22Rv1 (cell line): Measurements from ENCODE around the gene H6PD.

Source experiments
- H3K27ac ChIP-seq: fragments of 450-650 bp; 2 replicates; pipeline ENCODE4 v1.5.1; 2017
- CTCF ChIP-seq: fragments of 450-650 bp; IDR thresholded peaks from 2 replicates; pipeline ENCODE4 v1.5.1; 2017; ENCODE audit warnings: mild to moderate bottlenecking
- ZFX ChIP-seq: fragments of 450-650 bp; IDR thresholded peaks from 2 replicates; pipeline ENCODE4 v1.6.1; 2017; ENCODE audit warnings: antibody characterized with exemption, borderline replicate concordance

Gene H6PD

GRCh38 chr1:9200441-9200840 lies 34.1 kb upstream of the H6PD start:
- TF ChIP-seq ZFX (no peak), CTCF (no peak)
- H3K27ac ChIP-seq, result no peak overlapping the region

GRCh38 chr1:9201401-9202239 lies 33.0 kb upstream of the H6PD start:
- no peak overlapping the region for H3K27ac ChIP-seq
- TF ChIP-seq CTCF (no peak), ZFX (no peak)

GRCh38 chr1:9202240-9202870 lies 32.2 kb upstream of the H6PD start:
- TF ChIP-seq ZFX, result no peak
- no peak for TF ChIP-seq CTCF
- no peak overlapping the region for H3K27ac ChIP-seq

- TF ChIP-seq CTCF (no peak), ZFX (no peak)
These were observed 31.0 kb upstream of the H6PD start for GRCh38 chr1:9203511-9203982.

GRCh38 chr1:9204156-9204720 lies 30.3 kb upstream of the H6PD start:
- TF ChIP-seq CTCF, result no peak
- no peak for TF ChIP-seq ZFX

More at GRCh38 chr1:9203511-9203982, 31.0 kb upstream of the H6PD start:
- H3K27ac ChIP-seq, result no peak overlapping the region

GRCh38 chr1:9207086-9207485 lies 27.5 kb upstream of the H6PD start:
- no peak overlapping the region for H3K27ac ChIP-seq
- TF ChIP-seq CTCF (no peak), ZFX (no peak)

More at GRCh38 chr1:9204156-9204720, 30.3 kb upstream of the H6PD start:
- no peak overlapping the region for H3K27ac ChIP-seq
